A673 (cell line): ENCODE results near the gene NEGR1.

Source experiments
- EZH2 ChIP-seq: fragments of 200-600 bp; sonication (generic); IDR thresholded peaks from 2 replicates; pipeline ENCODE4 v1.6.1; 2017; ENCODE audit warnings: borderline replicate concordance, low read depth, mild to moderate bottlenecking, mixed read lengths, antibody characterized with exemption, low read length; ENCODE audit not compliant: poor library complexity, severe bottlenecking
- TF ChIP-seq, protein P1 (sequence below): fragments of 300-800, 200-600 bp; sonication (generic); conservative IDR thresholded peaks from 2 replicates; pipeline ENCODE4 v1.5.1; 2017; ENCODE audit warnings: low read depth, mild to moderate bottlenecking, antibody characterized with exemption, low read length, moderate library complexity, mixed read lengths

DNA sequence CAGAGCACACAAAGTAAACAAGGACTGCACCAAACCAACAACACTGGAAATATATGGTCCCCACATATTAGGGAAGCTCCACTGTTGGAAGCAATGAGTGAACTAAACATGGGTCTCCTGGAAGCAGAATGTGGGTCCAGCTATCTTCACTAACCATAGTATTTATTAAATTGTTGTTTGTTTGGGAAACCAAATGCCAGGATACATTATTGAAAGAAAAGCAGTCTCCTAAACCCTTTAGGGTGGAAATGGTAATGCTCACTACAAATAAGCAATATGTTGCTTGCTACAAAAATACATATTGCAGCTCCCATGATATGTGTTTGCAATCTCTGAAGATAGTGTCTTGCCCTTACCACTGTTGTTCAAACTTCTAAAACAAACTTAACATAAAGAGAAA is 2.2 kb downstream of the NEGR1 start:
- TF ChIP-seq, protein P1, sequence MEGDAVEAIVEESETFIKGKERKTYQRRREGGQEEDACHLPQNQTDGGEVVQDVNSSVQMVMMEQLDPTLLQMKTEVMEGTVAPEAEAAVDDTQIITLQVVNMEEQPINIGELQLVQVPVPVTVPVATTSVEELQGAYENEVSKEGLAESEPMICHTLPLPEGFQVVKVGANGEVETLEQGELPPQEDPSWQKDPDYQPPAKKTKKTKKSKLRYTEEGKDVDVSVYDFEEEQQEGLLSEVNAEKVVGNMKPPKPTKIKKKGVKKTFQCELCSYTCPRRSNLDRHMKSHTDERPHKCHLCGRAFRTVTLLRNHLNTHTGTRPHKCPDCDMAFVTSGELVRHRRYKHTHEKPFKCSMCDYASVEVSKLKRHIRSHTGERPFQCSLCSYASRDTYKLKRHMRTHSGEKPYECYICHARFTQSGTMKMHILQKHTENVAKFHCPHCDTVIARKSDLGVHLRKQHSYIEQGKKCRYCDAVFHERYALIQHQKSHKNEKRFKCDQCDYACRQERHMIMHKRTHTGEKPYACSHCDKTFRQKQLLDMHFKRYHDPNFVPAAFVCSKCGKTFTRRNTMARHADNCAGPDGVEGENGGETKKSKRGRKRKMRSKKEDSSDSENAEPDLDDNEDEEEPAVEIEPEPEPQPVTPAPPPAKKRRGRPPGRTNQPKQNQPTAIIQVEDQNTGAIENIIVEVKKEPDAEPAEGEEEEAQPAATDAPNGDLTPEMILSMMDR = no peak
- no peak for TF ChIP-seq EZH2
